ENCODE data around the gene ACAP3. TPM values are rescaled to one million over a fixed set of nuclear protein-coding genes. Genes with fewer than 3 reads are reported as not detected.

Gene ACAP3
- total RNA-seq, 1 donor from 2014 or later, result 49.7 TPM

- Histone ChIP-seq H3K9me3 (replicated peaks) (no peaks in the 10 kb centered on the region), H3K4me3 (no peak overlapping the region), H3K4me1 (no peaks in the 10 kb centered on the region), H3K27ac (replicated peaks) (no peak overlapping the region), H3K36me3 (peaks cover 61% of the 10 kb centered on the region), H3K27me3 (ENCODE audit: low read depth) (no peaks in the 10 kb centered on the region)
- intact Hi-C loops (cut with micrococcal nuclease), result no loop called here
- no peak for TF ChIP-seq CTCF (IDR thresholded peaks at IDR 0.05; ENCODE audit: borderline replicate concordance)
- no peak for DNase-seq
Measured at GRCh38 chr1:1338278-1338677, 30.5 kb upstream of the ACAP3 start.

GRCh38 chr1:1337793-1338147 lies 30.0 kb upstream of the ACAP3 start:
- H3K36me3 ChIP-seq, result peaks cover 61% of the 10 kb centered on the region
- intact Hi-C loops (cut with micrococcal nuclease), result no loop called here
- H3K4me1 ChIP-seq, result no peaks in the 10 kb centered on the region

GRCh38 chr1:1336931-1337792 lies 29.4 kb upstream of the ACAP3 start:
- no peak for DNase-seq
- Histone ChIP-seq H3K4me3 (no peak overlapping the region), H3K9me3 (replicated peaks) (no peaks in the 10 kb centered on the region), H3K27ac (replicated peaks) (no peak overlapping the region), H3K4me1 (no peaks in the 10 kb centered on the region), H3K36me3 (peaks cover 61% of the 10 kb centered on the region), H3K27me3 (ENCODE audit: low read depth) (no peaks in the 10 kb centered on the region)
- no peak for TF ChIP-seq CTCF (IDR thresholded peaks at IDR 0.05; ENCODE audit: borderline replicate concordance)
- intact Hi-C loops (cut with micrococcal nuclease), result no loop called here

More at GRCh38 chr1:1337793-1338147, 30.0 kb upstream of the ACAP3 start:
- no peak for DNase-seq
- Histone ChIP-seq H3K27me3 (ENCODE audit: low read depth) (no peaks in the 10 kb centered on the region), H3K27ac (replicated peaks) (no peak overlapping the region), H3K9me3 (replicated peaks) (no peaks in the 10 kb centered on the region), H3K4me3 (no peak overlapping the region)
- TF ChIP-seq CTCF (IDR thresholded peaks at IDR 0.05; ENCODE audit: borderline replicate concordance), result no peak

GRCh38 chr1:1336446-1336845 lies 28.7 kb upstream of the ACAP3 start:
- Histone ChIP-seq H3K4me3 (no peak overlapping the region), H3K27me3 (ENCODE audit: low read depth) (no peaks in the 10 kb centered on the region), H3K9me3 (replicated peaks) (no peaks in the 10 kb centered on the region), H3K36me3 (peaks cover 55% of the 10 kb centered on the region), H3K4me1 (peaks cover 1% of the 10 kb centered on the region), H3K27ac (replicated peaks) (no peak overlapping the region)
- intact Hi-C loops (cut with micrococcal nuclease), result no loop called here
- DNase-seq, result no peak
- TF ChIP-seq CTCF (IDR thresholded peaks at IDR 0.05; ENCODE audit: borderline replicate concordance), result no peak

- TF ChIP-seq CTCF (IDR thresholded peaks at IDR 0.05; ENCODE audit: borderline replicate concordance), result no peak
- peaks cover 51% of the 10 kb centered on the region for H3K36me3 ChIP-seq
Measured at GRCh38 chr1:1335792-1336248, 28.1 kb upstream of the ACAP3 start.

More at GRCh38 chr1:1335792-1336248, 28.1 kb upstream of the ACAP3 start:
- Histone ChIP-seq H3K27me3 (ENCODE audit: low read depth) (no peaks in the 10 kb centered on the region), H3K27ac (replicated peaks) (no peak overlapping the region), H3K9me3 (replicated peaks) (no peaks in the 10 kb centered on the region), H3K4me3 (no peak overlapping the region), H3K4me1 (peaks cover 8% of the 10 kb centered on the region)
- intact Hi-C loops (cut with micrococcal nuclease), result no loop called here
- DNase-seq, result no peak

Data from left ventricle myocardium inferior (tissue), 1 donor.